WTC11 (cell line): ENCODE results near the gene MTCL1. TPM values are rescaled to one million over a fixed set of nuclear protein-coding genes. Genes with fewer than 3 reads are reported as not detected.

Source experiments
- ATAC-seq: fragments of 200-7000 bp; cut with Tn5 transposase; 2 replicates; pipeline ENCODE4 v1.10.0; 2021; ENCODE audit warnings: mild to moderate bottlenecking, moderate library complexity
- CTCF ChIA-PET: fragments of 300-600 bp; sonication (Branson Sonifier 250); formaldehyde crosslinking; loops from one replicate; lab custom pipeline; 2021; ENCODE audit warnings: antibody characterized with exemption; lab: Charles Lee
- POLR2A ChIA-PET: fragments of 350-600 bp; sonication (Branson Sonifier 250); formaldehyde crosslinking; loops from one replicate; lab custom pipeline; 2021; ENCODE audit warnings: antibody characterized with exemption; lab: Charles Lee
- DNase-seq: peaks from one replicate; pipeline ENCODE4 v3.0.0; 2021; ENCODE audit warnings: low spot score
- H3K27ac Mint-ChIP-seq: 2 replicates; pipeline ENCODE4 v1.8.0; 2021; ENCODE audit warnings: mixed read lengths
- H3K27me3 Mint-ChIP-seq: 2 replicates; pipeline ENCODE4 v1.8.0; 2021; ENCODE audit warnings: low read depth, mild to moderate bottlenecking, moderate library complexity, mixed read lengths
- H3K36me3 Mint-ChIP-seq: 2 replicates; pipeline ENCODE4 v1.8.0; 2021; ENCODE audit warnings: mixed read lengths
- H3K4me1 Mint-ChIP-seq: 2 replicates; pipeline ENCODE4 v1.8.0; 2022; ENCODE audit warnings: mixed read lengths
- H3K4me3 Mint-ChIP-seq: 2 replicates; pipeline ENCODE4 v1.8.0; 2021; ENCODE audit warnings: mild to moderate bottlenecking, moderate library complexity, mixed read lengths
- H3K9me3 Mint-ChIP-seq: 2 replicates; pipeline ENCODE4 v1.8.0; 2021; ENCODE audit warnings: mixed read lengths
- ATF6 ChIP-seq: sonication (generic); formaldehyde crosslinking; IDR thresholded peaks from 2 replicates; pipeline ENCODE4 v1.8.1; 2023; ENCODE audit warnings: mild to moderate bottlenecking, missing genetic modification reagents
- CREM ChIP-seq: sonication (generic); formaldehyde crosslinking; IDR thresholded peaks from 2 replicates; pipeline ENCODE4 v1.8.1; 2022; ENCODE audit warnings: mild to moderate bottlenecking, missing genetic modification reagents, moderate library complexity
- E2F4 ChIP-seq: sonication (generic); formaldehyde crosslinking; IDR thresholded peaks from 2 replicates; pipeline ENCODE4 v1.8.1; 2022; ENCODE audit warnings: low read depth, mild to moderate bottlenecking, moderate library complexity, missing genetic modification reagents, borderline replicate concordance
- FOXP1 ChIP-seq: sonication (generic); formaldehyde crosslinking; IDR thresholded peaks from 2 replicates; pipeline ENCODE4 v1.8.0; 2022; ENCODE audit warnings: missing genetic modification reagents, mild to moderate bottlenecking, moderate library complexity, borderline replicate concordance
- KAT7 ChIP-seq: sonication (generic); formaldehyde crosslinking; IDR thresholded peaks from 2 replicates; pipeline ENCODE4 v1.8.1; 2023; ENCODE audit warnings: missing genetic modification reagents, mild to moderate bottlenecking, borderline replicate concordance
- NFE2L1 ChIP-seq: sonication (generic); formaldehyde crosslinking; IDR thresholded peaks from 2 replicates; pipeline ENCODE4 v1.8.1; 2023; ENCODE audit warnings: missing genetic modification reagents
- NR2C2 ChIP-seq: sonication (generic); formaldehyde crosslinking; IDR thresholded peaks from 2 replicates; pipeline ENCODE4 v1.8.0; 2022; ENCODE audit warnings: mild to moderate bottlenecking, missing genetic modification reagents
- NR3C1 ChIP-seq: sonication (generic); formaldehyde crosslinking; conservative IDR thresholded peaks from 2 replicates; pipeline ENCODE4 v1.8.1; 2023; ENCODE audit warnings: low read depth, mild to moderate bottlenecking, missing genetic modification reagents
- PRRX2 ChIP-seq: fragments of 250-450 bp; sonication (Bioruptor Pico); IDR thresholded peaks from 2 replicates; pipeline ENCODE4 v1.8.0; 2021; ENCODE audit warnings: mild to moderate bottlenecking
- SP1 ChIP-seq: sonication (generic); formaldehyde crosslinking; conservative IDR thresholded peaks from 2 replicates; pipeline ENCODE4 v1.8.1; 2022; ENCODE audit warnings: missing genetic modification reagents
- USF2 ChIP-seq: sonication (generic); formaldehyde crosslinking; IDR thresholded peaks from 2 replicates; pipeline ENCODE4 v1.8.1; 2023; ENCODE audit warnings: mild to moderate bottlenecking, missing genetic modification reagents, moderate library complexity
- ZNF121 ChIP-seq: sonication (generic); formaldehyde crosslinking; IDR thresholded peaks from 2 replicates; pipeline ENCODE4 v1.8.0; 2023; ENCODE audit warnings: missing genetic modification reagents
- ZNF263 ChIP-seq: sonication (generic); formaldehyde crosslinking; IDR thresholded peaks from 2 replicates; pipeline ENCODE4 v1.8.1; 2022; ENCODE audit warnings: low read depth, mild to moderate bottlenecking, moderate library complexity, missing genetic modification reagents
- ZNF317 ChIP-seq: sonication (generic); formaldehyde crosslinking; IDR thresholded peaks from 2 replicates; pipeline ENCODE4 v1.8.1; 2023; ENCODE audit warnings: low read depth, mild to moderate bottlenecking, moderate library complexity, missing genetic modification reagents, borderline replicate concordance
- ZNF425 ChIP-seq: fragments of 250-450 bp; sonication (Bioruptor Pico); conservative IDR thresholded peaks from 2 replicates; pipeline ENCODE4 v1.9.0; 2021; ENCODE audit warnings: mild to moderate bottlenecking
- total RNA-seq: library from RNA; stranded (reverse); gene quantifications from 3 replicates; pipeline ENCODE4 v1.2.3, GENCODE V29; 2021
- TF ChIP-seq, protein P1 (sequence below): fragments of 250-450 bp; sonication (Bioruptor Pico); IDR thresholded peaks from 2 replicates; pipeline ENCODE4 v1.9.0; 2021; ENCODE audit warnings: mild to moderate bottlenecking
- TF ChIP-seq, protein P2 (sequence below): fragments of 250-450 bp; sonication (Bioruptor Pico); IDR thresholded peaks from 2 replicates; pipeline ENCODE4 v1.9.0; 2021; ENCODE audit warnings: mild to moderate bottlenecking, borderline replicate concordance
- TF ChIP-seq, protein P3 (sequence below): sonication (generic); formaldehyde crosslinking; IDR thresholded peaks from 2 replicates; pipeline ENCODE4 v1.8.0; 2023; ENCODE audit warnings: mild to moderate bottlenecking, missing genetic modification reagents

MTCL1 gene
- total RNA-seq, 1 experiment from 2014 or later: 64.3 TPM

DNA sequence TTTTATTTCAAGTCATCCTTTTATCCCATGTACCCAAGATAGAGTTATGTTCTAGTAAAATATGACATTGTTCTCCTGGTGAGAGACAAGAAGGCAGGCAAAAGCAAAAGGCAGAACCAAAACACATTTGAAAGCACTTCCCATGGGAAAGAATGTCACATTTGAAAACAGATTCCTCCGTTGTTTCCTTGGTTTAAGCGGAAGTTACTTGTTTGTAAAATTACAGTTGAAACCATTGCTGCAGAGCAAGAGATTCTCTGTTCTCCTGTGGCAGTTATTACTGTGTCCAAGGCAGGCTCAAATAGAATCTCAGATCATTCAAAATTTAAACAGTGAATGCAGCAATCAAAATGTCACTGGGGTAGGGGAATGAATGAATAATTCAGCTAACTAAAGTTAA is 149.6 kb downstream of the MTCL1 start:
- Mint-ChIP-seq H3K9me3 (peaks cover 8% of the 10 kb centered on the region), H3K27me3 (no peaks in the 10 kb centered on the region), H3K36me3 (no peaks in the 10 kb centered on the region), H3K4me3 (no peak overlapping the region), H3K4me1 (peaks cover 16% of the 10 kb centered on the region), H3K27ac (peak overlapping the region; percentile 6; the same call in 1 of the 2 replicates)
- ATAC-seq (no peak), DNase-seq (no peak)
- ChIA-PET CTCF (interaction anchor here (0.6 kb wide), 1 partner anchor 155 kb away, joined by 3 read pairs; no protein-coding TSS in a partner anchor), POLR2A (no interaction called here)
- TF ChIP-seq NR2C2: no peak
- TF ChIP-seq CREM (CRISPR knock-in tag): no peak
- TF ChIP-seq PRRX2 (CRISPR knock-in tag): no peak
- no peak for TF ChIP-seq ZNF263 (CRISPR knock-in tag)
- no peak for TF ChIP-seq ATF6
- TF ChIP-seq KAT7 (CRISPR knock-in tag): no peak
- no peak for TF ChIP-seq ZNF121 (CRISPR knock-in tag)
- TF ChIP-seq, protein P1, sequence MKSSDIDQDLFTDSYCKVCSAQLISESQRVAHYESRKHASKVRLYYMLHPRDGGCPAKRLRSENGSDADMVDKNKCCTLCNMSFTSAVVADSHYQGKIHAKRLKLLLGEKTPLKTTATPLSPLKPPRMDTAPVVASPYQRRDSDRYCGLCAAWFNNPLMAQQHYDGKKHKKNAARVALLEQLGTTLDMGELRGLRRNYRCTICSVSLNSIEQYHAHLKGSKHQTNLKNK (CRISPR knock-in tag): no peak
- no peak for TF ChIP-seq FOXP1 (CRISPR knock-in tag)
- no peak for TF ChIP-seq SP1 (CRISPR knock-in tag)
- TF ChIP-seq NFE2L1 (CRISPR knock-in tag): no peak
- TF ChIP-seq NR3C1 (CRISPR knock-in tag): no peak
- no peak for TF ChIP-seq ZNF317 (CRISPR knock-in tag)
- TF ChIP-seq USF2 (CRISPR knock-in tag): no peak
- no peak for TF ChIP-seq ZNF425
- TF ChIP-seq, protein P2, sequence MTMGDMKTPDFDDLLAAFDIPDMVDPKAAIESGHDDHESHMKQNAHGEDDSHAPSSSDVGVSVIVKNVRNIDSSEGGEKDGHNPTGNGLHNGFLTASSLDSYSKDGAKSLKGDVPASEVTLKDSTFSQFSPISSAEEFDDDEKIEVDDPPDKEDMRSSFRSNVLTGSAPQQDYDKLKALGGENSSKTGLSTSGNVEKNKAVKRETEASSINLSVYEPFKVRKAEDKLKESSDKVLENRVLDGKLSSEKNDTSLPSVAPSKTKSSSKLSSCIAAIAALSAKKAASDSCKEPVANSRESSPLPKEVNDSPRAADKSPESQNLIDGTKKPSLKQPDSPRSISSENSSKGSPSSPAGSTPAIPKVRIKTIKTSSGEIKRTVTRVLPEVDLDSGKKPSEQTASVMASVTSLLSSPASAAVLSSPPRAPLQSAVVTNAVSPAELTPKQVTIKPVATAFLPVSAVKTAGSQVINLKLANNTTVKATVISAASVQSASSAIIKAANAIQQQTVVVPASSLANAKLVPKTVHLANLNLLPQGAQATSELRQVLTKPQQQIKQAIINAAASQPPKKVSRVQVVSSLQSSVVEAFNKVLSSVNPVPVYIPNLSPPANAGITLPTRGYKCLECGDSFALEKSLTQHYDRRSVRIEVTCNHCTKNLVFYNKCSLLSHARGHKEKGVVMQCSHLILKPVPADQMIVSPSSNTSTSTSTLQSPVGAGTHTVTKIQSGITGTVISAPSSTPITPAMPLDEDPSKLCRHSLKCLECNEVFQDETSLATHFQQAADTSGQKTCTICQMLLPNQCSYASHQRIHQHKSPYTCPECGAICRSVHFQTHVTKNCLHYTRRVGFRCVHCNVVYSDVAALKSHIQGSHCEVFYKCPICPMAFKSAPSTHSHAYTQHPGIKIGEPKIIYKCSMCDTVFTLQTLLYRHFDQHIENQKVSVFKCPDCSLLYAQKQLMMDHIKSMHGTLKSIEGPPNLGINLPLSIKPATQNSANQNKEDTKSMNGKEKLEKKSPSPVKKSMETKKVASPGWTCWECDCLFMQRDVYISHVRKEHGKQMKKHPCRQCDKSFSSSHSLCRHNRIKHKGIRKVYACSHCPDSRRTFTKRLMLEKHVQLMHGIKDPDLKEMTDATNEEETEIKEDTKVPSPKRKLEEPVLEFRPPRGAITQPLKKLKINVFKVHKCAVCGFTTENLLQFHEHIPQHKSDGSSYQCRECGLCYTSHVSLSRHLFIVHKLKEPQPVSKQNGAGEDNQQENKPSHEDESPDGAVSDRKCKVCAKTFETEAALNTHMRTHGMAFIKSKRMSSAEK (CRISPR knock-in tag): no peak
- TF ChIP-seq, protein P3, sequence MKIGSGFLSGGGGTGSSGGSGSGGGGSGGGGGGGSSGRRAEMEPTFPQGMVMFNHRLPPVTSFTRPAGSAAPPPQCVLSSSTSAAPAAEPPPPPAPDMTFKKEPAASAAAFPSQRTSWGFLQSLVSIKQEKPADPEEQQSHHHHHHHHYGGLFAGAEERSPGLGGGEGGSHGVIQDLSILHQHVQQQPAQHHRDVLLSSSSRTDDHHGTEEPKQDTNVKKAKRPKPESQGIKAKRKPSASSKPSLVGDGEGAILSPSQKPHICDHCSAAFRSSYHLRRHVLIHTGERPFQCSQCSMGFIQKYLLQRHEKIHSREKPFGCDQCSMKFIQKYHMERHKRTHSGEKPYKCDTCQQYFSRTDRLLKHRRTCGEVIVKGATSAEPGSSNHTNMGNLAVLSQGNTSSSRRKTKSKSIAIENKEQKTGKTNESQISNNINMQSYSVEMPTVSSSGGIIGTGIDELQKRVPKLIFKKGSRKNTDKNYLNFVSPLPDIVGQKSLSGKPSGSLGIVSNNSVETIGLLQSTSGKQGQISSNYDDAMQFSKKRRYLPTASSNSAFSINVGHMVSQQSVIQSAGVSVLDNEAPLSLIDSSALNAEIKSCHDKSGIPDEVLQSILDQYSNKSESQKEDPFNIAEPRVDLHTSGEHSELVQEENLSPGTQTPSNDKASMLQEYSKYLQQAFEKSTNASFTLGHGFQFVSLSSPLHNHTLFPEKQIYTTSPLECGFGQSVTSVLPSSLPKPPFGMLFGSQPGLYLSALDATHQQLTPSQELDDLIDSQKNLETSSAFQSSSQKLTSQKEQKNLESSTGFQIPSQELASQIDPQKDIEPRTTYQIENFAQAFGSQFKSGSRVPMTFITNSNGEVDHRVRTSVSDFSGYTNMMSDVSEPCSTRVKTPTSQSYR (CRISPR knock-in tag): no peak
- no peak for TF ChIP-seq E2F4
